Endothelial cell of umbilical vein (primary cell): ENCODE results near the gene GIMAP6.

Experiments
- FOS ChIP-seq: IDR thresholded peaks from 2 replicates; pipeline ENCODE4 v1.6.1; 2011; ENCODE audit warnings: mild to moderate bottlenecking, low read length, moderate library complexity, borderline replicate concordance; ENCODE audit not compliant: insufficient read depth
- POLR2A ChIP-seq: IDR thresholded peaks from 2 replicates; pipeline ENCODE4 v1.6.1; 2012; ENCODE audit warnings: low read depth, mild to moderate bottlenecking, control low read depth, low read length
- POLR2AphosphoS5 ChIP-seq: IDR thresholded peaks from 2 replicates; pipeline ENCODE4 v1.6.1; 2012; ENCODE audit warnings: low read depth, mild to moderate bottlenecking, control low read depth, low read length, moderate library complexity; ENCODE audit not compliant: insufficient read depth
- TF ChIP-seq, protein P1 (sequence below), 2 donors: IDR thresholded peaks; 1 replicate in 1 of 2; 2 replicates in 1 of 2; pipeline ENCODE4 v1.5.1; 2011; ENCODE audit warnings: low read length in 2 of 2, mild to moderate bottlenecking in 2 of 2, moderate library complexity in 2 of 2, control low read depth in 1 of 2, inconsistent platforms in 1 of 2, low read depth in 1 of 2; ENCODE audit not compliant: insufficient read depth in 1 of 2; ENCODE audit errors: extremely low read depth in 1 of 2

DNA sequence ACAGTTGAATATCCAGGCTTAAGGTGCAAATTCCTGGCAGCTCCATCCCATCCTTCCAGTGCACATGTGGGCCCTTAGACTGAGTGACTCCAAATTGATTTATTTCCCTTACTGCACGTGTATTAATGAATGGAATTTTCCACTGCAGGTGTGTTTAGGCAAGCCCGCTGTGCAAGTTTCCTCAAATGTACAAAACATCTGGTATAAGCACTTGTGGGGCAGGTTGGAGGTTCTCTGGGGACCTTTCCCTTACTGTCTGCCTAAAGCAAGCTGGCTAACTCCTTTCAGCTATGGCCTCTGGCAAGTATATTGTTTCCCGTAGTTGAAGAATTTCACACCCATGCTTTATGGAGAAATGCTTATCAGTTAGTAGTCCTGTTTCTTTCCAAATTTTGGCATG, 25.3 kb upstream of the GIMAP6 start:
- no peak for TF ChIP-seq FOS
- no peak for TF ChIP-seq POLR2AphosphoS5
- TF ChIP-seq, protein P1, sequence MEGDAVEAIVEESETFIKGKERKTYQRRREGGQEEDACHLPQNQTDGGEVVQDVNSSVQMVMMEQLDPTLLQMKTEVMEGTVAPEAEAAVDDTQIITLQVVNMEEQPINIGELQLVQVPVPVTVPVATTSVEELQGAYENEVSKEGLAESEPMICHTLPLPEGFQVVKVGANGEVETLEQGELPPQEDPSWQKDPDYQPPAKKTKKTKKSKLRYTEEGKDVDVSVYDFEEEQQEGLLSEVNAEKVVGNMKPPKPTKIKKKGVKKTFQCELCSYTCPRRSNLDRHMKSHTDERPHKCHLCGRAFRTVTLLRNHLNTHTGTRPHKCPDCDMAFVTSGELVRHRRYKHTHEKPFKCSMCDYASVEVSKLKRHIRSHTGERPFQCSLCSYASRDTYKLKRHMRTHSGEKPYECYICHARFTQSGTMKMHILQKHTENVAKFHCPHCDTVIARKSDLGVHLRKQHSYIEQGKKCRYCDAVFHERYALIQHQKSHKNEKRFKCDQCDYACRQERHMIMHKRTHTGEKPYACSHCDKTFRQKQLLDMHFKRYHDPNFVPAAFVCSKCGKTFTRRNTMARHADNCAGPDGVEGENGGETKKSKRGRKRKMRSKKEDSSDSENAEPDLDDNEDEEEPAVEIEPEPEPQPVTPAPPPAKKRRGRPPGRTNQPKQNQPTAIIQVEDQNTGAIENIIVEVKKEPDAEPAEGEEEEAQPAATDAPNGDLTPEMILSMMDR (IDR thresholded peaks at IDR 0.05; ENCODE audit: extremely low read depth in 1 of 2, insufficient read depth in 1 of 2, low read depth in 1 of 2, low read length in 2 of 2), result no peak
- no peak for TF ChIP-seq POLR2A
